GM18499 (cell line): ENCODE data around the gene WAC.
"Not testable (repeated sequence)": the region's sequence is repeated elsewhere in the genome, so short reads cannot be mapped to it uniquely, and the experiment has no call there.

ENCODE experiments used
- ATAC-seq: cut with Tn5 transposase; IDR thresholded peaks from one replicate; pipeline ENCODE4 v1.9.1; 2021; ENCODE audit warnings: moderate number of reproducible peaks; ENCODE audit not compliant: insufficient read depth, unreplicated experiment

The WAC gene

DNA sequence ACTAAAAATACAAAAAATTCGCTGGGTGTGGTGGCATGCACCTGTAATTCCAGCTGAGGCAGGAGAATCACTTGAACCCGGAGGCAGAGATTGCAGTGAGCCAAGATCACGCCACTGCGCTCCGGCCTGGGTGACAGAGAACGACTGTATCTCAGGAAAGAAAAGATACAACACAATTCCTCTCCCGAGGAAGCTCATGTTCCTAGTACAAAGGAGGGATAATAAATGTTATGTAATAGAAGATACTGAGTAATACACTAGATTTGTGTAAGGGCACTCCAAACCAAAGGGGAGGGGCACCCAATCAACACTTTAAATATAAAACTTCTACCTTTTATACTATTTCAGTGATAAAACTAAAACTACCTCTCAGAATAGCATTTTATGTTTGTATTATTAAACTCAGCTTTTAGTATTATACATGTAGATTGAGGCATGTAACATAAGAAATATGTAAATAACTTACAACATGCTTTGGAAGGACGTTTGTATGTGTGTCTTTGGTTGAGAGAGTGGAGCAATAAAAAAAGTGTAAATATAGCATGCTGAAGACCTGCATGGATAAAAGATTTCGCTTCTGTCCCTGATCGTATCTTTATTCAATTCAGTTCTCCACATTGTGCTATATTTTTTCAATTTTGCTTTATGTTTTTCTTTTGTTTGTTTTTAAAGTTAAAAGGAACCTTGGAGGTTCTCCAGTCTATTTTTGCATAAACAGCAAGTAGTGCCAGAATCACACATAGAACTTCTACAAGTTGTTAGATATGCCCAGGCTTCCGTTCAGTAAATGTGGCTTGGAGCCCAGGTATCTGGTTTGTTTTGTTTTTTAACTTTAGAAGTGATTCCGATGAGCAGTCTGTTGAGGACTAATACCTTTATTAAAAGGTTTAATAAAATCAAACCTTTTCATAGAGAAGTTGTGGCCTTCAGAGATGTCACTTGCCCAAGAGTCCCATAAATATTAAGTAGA, 71.9 kb downstream of the WAC start:
- no peak for ATAC-seq

DNA sequence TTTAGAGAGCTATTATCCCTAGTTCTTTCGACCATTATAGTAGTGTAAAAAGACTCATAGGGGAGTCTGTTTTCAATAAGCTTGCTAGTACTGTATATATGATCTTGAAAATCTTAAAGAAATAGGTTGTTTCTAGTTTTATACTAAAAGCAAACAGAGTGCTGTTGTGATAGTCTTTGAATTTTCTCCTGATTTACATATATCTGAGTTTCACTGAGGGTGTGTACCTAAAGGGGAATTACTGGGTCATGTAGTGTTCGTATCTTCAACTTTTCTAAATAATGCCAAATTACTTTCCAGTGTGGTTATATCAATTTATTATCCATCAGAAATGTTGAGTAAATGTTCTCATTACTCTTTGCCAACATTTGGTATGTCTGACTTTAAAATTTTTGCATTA, 73.7 kb downstream of the WAC start:
- ATAC-seq: no peak

- not testable (repeated sequence) for ATAC-seq
Observed at GRCh38 chr10:28609636-28610035, 76.7 kb downstream of the WAC start.

DNA sequence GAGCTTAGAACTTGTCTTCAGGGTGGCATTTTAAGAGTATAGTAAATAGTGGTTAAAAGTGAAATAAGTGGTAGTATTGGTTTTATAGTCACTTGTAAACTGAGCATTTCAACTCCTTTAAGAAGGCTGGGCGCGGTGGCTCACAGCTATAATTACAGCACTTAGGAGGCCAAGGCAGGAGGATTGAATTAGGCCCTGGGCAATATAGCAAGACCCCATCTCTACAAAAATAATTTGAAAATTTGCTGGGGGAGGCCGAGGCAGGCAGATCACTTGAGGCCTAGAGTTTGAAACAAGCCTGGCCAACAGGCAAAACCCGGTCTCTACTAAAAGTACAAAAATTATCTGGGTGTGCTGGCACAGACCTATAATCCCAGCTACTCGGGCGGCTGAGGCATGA, 80.0 kb downstream of the WAC start:
- ATAC-seq: no peak

- no peak for ATAC-seq
Observed at GRCh38 chr10:28616514-28616913, 83.6 kb downstream of the WAC start.

- ATAC-seq: no peak
Observed at GRCh38 chr10:28619455-28619854, 86.5 kb downstream of the WAC start.

DNA sequence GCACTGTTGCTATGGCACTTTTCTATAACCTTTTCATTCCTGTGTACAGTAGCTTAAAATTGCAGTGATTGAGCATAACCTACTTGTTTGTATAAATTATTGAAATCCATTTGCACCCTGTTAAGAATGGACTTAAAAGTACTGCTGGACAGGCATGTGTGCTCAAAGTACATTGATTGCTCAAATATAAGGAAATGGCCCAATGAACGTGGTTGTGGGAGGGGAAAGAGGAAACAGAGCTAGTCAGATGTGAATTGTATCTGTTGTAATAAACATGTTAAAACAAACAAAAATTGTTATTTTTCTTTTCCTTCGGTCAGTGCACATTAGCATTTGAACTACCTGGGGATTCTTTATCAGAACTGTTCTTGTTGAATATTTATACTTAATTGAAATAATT, 87.3 kb downstream of the WAC start:
- ATAC-seq: no peak

GRCh38 chr10:28623483-28623882, 90.6 kb downstream of the WAC start:
- no peak for ATAC-seq

DNA sequence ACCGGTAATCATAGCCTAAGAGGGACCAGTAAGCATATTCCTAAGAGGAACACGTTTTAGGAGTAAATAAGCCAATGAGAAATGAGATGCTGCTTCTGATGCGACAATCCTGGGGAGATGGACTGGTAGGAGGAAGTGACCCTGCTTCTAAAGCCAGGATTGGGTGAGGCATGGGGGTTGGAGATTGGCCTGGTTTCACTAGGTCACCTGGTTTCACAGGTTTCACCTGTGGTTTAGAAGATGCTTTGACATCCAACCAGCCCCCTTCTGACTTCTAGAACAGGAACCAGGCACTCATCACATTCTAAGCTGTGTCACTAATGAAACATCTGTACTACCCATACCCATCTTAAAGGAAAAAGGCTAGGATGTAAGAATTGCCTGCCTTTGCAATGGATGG, 91.4 kb downstream of the WAC start:
- ATAC-seq: no peak

- no peak for ATAC-seq
Observed at GRCh38 chr10:28627102-28627501, 94.2 kb downstream of the WAC start.

DNA sequence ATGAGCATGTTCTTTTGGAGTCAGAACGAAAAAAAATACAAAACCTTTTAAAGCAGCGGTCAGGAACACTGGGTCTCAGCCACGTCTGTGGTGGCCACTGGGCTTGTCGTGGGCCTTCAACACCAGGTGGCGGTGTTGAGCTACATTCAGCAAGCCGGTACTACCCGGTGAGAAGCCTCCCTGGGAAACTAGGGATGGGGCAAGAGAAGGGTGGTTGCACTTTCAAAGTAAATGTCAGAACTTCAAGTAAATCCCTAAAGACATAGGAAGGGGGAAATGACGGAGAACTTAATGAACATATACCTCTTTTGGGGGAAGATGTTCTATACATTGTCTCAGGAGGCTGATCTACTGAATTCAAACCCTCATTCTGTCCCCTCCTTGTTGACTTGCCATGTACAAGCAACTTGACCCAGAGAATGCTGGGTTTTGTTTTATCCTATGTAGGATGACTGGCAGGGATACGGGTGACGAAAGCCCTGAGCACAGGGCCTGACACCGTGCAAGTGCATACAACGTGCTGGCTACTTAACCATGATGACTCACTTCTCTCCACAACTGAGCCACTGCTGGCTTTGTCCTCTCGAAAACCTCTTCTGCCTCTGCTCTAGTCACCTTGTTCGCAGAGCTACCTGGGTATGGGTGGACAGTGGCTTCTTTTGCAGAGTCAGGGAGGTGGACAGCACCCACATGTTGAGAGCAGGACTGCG, 95.4 kb downstream of the WAC start:
- no peak for ATAC-seq

DNA sequence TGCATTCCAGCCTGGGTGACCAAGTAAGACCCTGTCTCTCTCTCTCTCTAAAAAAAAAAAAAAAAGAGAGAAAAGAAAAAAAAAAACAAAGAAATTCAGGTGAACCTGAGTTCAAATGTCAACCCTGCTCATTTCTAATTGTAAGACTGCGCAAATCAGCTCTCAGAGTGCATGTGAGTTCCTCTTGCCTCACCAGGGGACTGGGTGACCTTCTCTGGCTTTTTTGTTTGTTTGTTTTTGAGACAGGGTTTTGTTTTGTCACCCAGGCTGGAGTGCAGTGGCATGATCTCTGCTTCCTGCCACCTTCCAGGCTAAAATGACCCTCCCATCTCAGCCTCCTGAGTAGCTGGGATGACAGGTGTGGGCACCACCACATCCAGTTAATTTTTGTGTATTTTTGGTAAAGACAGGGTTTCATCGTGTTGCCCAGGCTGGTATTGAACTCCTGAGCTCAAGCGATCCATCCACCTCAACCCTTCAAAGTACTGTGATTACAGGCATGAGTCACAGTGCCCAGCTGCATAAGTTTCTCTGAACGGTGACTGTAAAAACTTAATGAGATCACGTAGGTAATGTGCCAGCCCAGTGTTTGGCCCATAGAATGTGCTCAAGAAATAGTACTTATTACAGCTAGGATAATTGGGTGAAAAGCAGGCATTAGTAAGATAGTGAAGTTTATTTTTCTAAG, 99.1 kb downstream of the WAC start:
- ATAC-seq: no peak

DNA sequence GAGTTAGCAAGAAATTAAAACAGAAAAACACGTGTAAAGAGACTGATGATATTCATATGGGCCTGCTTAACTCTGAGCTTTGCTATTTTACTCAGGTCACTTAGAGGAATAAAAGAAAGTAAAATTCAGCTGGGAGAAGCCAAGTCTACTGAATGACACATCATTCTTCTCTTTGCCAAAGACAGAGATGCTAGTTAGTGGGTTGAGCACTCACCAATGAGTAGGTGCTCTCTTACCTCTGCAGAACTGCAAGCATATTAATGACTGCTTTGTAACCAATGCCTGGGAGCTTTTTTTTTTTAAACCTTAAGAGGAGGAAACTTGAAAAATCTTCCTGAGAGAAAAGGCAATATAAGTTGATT, 99.6 kb downstream of the WAC start:
- no peak for ATAC-seq

- no peak for ATAC-seq
Observed at GRCh38 chr10:28633750-28634149, 100.8 kb downstream of the WAC start.

GRCh38 chr10:28637346-28637745, 104.4 kb downstream of the WAC start:
- ATAC-seq: no peak

DNA sequence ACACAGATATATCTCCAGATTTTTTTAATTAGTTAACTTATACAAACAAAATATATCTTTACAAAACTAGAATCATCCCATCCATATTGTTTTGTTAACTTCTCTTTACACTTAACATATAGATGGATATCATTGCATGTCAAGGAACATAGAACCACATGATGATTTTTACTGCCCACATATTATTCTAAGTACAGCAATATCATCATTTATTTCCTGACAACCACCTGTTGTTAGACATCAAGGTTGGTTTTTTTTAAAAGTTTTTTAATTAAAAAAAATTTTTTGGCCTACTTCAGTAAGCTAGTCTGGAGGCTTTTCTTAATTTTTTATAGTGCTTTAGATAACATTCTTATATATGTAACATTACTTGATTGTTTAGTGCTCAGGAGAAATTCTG, 105.5 kb downstream of the WAC start:
- no peak for ATAC-seq

DNA sequence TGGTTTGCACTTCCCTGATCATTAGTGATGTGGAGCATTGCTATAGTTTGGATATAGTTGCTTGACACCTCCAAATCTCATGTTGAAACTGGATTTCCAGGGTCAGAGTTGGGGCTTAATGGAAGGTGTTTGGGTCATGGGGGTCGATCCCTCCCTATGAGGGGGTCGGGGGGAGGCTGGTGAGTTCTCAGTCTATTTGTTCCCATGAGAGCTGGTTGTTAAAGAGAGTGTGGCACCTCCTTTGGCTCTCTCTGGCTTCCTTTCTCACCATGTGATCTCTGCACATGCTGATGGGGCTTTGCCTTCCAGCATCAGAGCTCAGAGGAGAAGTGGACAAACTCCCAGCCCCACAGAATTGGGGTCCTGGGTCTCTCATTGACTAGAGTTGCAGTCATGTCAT, 107.6 kb downstream of the WAC start:
- no peak for ATAC-seq

GRCh38 chr10:28644647-28645046, 111.7 kb downstream of the WAC start:
- no peak for ATAC-seq

DNA sequence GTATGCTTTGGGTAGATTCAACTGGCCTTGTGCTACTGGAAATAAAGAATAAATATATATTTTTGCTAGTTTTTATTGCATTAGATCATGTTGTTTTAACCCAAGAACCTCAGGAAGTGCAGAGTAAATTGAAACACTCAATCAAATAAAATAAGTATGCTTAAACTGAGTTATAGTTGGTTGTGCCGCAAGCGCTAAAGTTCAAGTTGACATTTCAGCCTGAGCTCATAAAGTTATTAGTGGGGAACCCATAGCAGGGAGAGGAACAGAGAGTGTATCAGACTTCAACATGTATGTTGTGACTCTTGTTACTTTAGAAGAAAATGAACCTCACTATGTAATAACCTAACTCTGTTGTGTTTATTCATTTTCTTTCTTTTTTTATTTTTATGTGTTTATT, 119.2 kb downstream of the WAC start:
- ATAC-seq: no peak

GRCh38 chr10:28652703-28653102, 119.8 kb downstream of the WAC start:
- no peak for ATAC-seq

DNA sequence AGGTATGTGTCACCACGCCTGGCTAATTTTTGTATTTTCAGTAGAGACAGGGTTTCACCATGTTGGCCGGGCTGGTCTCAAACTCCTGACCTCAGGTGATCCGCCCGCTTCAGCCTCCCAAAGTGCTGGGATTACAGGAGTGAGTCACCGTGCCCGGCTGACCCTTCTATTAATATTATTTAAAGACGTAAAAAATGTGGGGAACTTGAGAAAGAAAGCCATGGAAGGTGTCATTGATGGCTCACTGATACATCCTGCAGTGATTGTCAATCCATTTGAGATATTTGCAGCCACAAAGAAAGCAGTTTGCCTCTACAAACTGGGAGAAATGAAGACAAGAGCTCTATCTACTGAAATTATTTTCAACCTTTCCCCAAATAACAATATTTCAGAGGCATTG, 125.9 kb downstream of the WAC start:
- not testable (repeated sequence) for ATAC-seq
